ENCODE results near the gene PMPCA.
"Not testable (repeated sequence)": the region's sequence is repeated elsewhere in the genome, so short reads cannot be mapped to it uniquely, and the experiment has no call there.

The PMPCA gene

DNA sequence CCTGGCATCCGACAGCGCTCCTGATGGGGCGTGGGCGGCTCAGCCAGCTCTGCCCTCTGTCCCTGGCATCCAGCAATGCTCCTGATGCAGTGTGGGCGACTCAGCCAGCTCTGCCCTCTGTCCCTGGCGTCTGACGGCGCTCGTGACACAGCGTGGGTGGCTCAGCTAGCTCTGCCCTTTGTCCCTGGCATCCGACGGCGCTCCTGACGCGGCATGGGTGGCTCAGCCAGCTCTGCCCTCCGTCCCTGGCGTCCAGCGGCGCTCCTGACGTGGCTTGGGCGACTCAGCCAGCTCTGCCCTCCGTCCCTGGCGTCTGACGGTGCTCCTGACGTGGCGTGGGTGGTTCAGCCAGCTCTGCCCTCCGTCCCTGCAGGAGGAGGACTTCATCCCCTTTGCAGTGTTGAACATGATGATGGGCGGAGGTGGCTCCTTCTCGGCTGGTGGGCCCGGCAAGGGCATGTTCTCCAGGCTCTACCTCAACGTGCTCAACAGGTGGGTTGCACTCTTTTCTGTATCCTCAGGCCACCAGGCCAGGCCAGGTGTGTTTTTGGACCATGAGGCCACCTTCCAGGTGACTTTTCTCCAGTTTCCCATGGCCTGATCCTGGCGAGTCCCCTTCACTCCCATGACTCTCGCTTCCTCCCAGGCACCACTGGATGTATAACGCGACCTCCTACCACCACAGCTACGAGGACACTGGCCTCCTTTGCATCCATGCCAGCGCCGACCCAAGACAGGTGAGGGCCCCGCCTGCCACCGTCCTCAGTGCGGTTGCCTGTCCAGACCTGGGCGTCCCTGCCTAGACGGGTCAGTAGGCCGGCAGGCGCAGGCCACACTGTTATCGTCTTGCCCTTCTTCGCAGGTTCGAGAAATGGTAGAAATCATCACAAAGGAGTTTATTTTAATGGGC lies 8.0 kb downstream of the PMPCA start:
- DNase-seq, result no peak

DNA sequence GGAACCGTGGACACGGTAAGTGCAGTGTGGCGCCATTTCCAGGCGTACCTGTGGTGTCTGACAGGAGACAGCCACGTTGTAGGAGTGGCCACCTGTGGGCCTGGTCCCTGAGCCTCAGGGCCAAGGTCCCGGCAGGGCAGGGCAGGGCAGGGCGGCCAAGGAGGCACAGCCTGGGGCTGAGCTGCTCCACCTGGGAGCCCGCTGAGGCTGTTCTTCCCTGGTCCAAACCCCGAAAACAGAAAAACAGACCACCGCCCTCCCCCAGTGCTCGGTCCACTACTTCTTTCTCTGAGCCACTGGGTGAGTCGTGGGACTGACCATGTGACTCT lies 8.6 kb downstream of the PMPCA start:
- DNase-seq, result no peak

DNA sequence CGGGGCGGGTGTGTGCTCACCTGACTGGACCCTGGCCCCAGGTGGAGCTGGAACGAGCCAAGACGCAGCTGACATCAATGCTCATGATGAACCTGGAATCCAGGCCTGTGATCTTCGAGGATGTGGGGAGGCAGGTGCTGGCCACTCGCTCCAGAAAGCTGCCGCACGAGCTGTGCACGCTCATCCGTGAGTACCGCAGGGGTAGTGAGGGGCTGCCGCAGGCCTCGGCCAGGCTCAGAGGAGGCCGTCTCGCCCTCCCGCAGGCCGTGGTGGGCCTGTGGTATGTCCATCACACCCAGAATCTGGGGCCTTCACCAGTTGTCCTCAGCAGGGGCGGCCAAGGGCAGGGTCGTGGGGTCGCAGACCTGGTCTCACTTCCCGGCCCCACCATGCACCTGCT lies 11.3 kb downstream of the PMPCA start:
- DNase-seq, result no peak

DNA sequence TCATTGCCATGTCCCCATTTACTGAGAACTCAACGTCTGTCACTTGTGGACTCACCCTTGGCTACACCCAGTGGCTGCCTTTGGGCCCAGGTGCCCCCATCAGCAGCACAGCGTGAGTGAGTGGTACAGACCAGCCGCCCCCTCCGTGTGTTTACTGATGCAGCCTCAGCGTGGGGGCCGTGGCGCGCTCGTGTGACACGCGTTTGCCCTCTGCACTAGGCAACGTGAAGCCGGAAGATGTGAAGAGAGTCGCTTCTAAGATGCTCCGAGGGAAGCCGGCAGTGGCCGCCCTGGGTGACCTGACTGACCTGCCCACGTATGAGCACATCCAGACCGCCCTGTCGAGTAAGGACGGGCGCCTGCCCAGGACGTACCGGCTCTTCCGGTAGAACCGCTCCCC lies 12.4 kb downstream of the PMPCA start:
- DNase-seq, result no peak

DNA sequence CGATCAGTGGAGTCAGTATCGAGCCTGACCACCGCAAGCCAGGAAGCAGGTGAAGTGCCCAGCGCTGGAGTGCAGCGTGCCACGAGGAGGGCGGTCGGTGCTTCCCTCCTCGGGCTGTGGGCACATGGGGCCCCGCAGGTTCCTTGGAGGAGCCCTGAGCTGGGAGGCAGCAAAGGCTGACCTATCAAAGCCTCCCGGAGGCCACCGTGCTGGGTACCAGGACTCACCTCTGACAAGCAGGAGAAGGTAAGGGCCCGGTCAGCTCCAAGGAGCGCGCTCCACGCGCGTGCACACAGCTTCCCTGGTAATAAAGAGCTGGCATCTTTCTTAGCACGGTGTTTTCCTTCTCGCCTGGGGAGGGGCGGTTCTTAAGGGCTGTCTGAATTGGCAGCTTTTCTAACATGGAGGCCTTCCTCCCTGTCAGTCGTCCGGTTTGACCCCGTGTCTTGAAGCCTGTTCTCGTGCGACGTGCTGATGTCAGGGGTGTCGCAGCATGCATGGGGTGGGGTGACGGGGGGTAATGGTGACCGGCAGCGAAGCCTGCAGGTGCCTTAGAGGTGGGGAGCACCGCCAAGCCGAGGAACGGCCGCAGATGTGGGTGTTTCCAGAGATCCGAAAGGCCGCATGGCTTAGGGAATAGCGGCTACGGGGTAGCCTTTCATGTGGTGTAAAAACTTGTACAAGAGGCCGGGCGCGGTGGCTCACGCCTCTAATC lies 13.1 kb downstream of the PMPCA start:
- DNase-seq, result no peak

DNA sequence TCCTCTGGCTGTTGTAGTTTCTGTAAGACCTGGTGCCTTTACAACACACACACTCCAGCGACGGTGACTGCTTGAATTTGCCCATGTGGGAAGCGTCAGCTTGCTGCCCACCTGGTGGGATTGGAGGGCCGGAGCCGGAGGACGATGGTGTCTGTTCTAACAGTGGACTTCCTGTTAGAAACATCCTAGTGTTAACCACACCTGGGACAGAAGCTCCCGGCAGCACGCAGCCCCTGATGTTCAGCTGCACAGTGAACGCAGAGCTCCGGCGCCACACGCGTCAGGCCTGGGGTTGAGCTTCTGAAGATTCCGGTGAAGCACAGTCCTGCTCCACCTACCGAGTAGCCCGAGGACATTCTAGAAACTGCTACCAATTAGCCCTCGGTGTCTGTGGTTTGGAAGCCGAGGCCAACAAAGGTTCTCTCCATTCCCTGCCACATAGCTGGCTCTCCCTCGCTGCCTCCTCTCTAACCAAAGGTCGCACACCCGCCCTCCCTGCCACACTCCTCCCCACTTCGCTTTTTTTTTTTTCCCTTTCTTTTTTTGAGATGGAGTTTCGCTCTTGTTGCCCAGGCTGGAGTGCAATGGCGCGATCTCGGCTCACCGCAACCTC lies 14.4 kb downstream of the PMPCA start:
- no peak for DNase-seq

DNA sequence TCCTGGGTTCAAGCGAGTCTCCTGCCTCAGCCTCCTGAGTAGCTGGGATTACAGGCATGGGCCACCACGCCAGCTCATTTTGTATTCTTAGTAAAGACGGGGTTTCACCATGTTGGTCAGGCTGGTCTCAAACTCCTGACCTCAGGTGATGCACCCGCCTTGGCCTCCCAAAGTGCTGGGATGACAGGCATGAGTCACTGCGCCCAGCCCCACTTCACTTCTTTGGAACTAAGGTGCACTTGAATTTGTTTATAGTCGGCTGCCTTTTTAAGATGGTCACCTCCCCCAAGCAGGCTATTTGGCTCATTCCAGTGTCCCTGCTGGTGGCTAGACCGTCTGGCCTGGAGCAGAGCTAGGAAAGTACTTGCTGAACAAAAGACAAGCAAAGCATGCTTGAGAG lies 14.9 kb downstream of the PMPCA start:
- DNase-seq, result not testable (repeated sequence)

DNA sequence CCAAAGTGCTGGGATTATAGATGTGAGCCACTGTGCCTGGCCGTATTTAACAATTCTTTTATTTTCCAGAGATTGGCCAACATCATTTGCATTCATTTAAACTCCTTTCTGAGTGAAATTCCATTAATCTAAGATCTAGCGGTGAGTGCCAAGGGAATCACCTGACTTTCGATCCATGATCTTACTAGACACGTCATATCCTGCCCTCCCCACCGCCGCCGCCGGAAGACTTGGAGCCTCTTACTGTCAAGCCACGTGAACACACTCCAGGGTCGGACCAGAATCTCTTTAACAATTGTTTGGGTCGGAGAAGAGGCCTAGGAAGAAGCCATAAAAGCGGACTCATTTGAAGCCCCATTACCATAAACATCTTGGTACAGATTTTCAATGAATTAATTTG lies 16.3 kb downstream of the PMPCA start:
- no peak for DNase-seq

DNA sequence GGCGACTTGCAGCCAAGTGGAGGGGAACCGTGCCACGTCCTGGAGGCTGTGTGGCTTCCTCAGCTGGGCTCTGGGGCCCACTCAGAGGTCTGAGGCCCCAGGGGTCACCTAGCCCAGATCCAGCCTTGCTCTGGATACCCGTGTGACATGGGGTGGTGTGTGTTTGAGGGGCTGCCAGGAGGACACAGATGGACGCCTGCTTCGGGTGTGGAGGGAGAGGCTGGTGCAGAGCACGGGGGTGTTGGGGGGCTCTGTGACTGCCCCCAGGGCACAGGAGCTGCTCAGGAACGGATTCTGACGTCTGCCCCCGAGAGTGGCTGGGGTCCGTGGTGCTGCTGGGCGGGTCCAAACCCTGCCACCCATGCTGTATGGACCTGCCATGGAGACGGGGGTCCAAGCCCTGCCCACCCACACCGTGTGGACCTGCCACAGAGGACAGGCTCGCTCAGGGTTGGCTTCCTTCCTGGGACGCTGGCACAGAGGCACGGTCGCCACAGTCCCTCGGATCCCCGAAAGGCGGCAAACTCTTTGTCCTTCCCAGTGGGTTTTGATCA lies 18.7 kb downstream of the PMPCA start:
- DNase-seq, result no peak

DNA sequence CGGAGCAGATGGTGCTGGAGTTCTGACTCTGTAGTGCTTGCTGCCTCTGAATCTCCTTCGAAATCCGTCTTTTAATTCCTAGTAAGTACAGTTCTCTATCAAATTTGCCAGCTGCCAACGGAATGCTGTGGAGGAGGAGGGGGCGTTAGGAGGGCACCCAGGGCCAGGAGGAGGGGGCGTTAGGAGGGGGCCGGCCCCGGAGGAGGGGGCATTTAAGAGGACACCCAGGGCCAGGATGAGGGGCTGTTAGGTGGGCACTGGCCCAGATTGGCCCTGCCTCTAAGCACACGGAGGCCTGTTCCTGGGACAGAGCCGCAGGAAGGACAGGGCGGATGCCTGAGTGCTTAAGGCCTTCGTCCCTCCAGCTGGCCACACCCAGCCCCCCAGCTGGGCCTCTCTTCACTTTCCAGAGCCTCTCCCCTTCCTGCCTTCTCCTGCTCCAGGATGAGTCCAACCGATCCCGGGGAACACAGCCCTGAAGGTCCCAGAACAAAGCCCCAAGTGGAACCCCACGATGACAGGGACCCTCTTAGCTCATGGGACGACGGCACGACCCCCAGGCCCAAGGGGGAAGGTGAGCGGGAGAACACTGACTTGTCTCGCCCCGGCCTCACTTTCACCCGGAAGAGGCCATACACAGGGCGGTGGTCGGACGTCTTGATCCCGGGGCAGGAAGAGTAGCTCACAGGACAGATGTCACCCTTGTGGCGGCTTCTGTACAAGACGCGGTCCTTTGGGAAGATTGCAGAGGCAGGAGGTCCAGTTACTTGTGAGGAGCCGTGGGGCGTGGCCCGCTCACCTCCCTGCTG lies 19.4 kb downstream of the PMPCA start:
- DNase-seq, result no peak

DNA sequence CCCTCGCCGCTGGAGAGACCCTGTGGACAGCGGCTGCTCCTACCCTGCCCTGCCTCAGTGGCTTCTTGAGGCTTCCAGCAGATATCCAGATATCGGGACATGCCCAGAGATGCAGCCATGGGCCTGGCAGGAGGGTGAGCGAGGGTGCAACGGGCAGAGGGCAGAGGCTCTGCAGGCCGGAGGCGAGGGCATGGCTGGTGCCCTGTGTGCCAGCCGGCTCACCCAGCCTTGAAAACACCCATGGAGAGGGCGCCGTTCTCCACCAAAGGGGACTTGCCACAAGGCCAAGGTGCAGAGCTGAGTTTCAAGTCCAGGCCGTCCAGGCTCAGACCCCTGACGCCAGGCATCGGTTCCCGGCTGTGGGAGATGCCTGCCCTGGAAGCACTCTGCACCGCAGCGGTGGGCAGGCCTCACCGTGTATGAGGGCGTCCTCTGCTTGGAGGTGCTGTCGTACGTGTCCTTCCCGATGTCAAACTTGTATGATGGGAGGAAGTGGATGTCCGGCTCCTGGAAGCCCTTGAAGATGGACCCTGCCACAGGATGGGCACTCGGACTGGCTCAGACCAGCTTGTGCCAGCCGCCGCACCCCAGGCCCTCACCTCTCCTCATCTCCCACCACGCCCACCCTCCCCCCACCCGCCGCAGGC lies 20.3 kb downstream of the PMPCA start:
- DNase-seq, result no peak

DNA sequence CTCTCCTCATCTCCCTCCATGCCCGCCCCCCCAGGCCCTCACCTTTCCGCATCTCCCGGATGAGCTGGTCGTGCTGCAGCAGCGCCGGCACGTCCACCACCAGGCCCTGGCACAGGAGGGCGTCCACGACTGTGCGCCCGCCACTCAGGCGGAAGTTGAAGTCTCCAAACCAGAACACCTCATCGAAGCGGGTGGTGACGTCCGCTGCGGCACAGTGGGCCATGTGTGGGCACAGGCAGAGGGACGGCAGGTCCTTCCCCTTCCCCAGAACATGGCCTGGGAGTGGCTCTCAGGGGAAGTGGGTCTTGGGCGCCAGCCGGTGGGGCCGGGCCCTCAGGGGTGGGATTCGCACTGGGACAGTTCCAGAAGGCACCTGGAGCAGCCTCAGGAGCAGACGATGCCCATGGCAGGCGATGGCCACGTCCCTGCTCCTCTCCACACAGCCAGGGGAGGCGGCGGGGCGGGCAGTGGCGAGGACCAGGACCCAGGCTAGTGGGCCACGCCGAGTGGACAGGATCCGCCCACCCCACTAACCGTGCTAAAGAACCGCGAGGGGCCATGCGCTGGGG lies 21.4 kb downstream of the PMPCA start:
- DNase-seq, result no peak

DNA sequence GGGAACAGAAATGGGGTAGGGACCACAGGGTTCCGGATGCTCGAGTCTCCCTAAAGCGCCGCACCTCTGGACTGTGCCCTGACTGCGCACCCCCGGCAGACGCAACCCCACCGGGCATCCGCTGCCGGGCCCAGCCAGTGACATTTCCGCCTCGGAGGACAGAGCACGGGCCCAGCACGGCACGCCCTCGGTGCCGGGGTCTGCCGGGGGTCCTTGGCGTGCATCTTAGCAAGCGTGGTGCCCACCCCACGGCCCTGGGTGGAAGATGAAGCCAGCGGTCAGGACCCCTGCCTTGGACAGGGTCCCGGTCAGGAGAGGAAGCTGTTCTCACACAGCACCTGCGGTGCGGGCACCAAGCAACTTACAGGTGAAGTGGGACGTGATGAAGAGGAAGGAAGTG lies 22.1 kb downstream of the PMPCA start:
- no peak for DNase-seq

DNA sequence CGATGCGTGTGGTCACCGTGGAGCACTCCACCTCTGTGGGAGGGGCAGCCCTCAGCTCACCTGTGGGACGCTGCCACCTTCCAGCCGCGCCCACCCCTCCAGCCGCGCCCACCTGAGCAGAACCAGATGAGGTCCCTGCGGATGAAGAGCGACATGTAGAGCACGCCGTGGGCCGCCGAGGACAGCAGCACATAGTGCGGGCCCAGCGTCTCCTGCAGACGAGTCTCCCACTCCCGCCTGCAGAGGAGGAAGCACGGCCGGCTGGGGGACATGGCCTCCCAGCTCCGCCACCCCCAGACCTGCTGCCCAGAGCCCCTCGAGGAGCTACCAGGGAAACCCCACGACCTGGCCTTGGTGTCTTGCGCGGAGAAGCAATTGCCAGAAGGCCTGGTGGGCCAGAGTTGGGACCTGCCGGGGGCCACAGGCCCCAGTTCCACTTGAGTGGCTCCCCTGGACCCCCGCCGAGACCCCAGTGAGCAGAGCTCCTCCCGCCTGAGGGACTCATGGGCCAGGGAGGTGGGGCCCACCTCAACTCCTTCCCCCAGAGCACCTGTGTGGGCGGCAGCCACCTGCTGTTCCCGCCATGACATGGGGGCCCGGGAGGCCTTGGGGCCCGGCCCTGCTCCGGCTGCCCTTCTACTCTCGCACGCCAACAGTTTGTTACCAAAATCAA lies 22.7 kb downstream of the PMPCA start:
- no peak for DNase-seq

DNA sequence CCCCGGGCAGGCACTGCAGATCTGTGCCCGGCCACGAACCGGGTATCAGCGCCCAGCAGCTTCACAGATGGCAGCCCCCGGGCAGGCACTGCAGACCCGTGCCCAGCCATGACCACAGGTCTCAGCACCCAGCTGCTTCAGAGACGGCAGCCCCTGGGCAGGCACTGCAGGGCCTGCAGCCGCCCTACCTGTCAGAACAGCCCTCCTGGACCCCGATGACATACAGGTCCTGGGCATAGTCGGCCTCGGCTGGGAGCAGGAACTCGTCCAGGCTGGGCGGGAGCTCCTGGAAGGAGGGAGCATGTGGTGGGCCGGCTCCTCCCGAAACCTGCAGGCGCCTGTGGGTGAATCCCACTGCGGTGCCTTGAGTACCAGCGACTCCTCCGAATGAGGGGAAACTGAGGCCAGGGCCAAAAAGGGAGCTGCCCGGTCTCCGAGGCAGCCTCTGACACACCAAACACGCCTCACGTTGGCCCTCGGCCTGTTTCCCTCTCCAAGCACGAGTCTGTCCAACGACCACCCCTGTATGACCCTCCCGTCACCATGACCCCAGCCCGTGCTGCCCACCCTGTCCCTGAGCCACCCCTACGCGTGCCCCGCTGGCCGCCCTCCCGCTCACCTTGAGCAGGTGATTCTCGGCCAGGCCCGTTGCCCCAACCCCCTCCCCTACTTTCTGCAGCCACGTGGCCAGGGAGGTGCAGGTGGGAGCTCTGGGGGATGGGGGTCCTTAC lies 23.6 kb downstream of the PMPCA start:
- no peak for DNase-seq

DNA sequence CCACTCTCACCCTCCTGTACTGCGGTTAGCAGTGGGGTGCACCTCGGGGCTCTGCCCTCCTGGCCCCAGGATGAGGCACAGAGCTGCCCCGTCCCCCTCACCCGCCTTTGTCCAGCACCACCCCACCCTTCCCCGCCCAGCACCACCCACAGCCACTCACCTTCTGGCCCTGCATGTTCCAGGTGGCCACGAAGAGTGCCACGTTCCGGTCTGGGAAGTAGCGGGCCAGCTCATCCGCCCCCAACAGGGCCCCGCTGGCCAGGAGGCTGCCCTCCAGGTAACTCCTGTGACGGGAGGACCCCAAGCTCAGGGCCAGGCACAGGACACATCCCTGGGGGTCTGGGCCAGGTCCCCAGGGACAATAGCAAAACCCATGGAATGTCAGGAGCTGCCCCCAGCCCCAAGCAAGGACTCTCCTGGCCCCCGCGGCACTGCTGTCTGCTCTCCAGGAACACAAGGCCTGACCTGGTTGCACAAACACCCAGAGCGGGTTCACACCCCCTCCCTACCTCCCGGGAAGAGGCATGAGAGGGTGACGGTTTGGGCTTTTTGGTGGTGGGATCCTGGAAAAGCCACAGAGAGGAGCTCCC lies 24.2 kb downstream of the PMPCA start:
- DNase-seq, result no peak

DNA sequence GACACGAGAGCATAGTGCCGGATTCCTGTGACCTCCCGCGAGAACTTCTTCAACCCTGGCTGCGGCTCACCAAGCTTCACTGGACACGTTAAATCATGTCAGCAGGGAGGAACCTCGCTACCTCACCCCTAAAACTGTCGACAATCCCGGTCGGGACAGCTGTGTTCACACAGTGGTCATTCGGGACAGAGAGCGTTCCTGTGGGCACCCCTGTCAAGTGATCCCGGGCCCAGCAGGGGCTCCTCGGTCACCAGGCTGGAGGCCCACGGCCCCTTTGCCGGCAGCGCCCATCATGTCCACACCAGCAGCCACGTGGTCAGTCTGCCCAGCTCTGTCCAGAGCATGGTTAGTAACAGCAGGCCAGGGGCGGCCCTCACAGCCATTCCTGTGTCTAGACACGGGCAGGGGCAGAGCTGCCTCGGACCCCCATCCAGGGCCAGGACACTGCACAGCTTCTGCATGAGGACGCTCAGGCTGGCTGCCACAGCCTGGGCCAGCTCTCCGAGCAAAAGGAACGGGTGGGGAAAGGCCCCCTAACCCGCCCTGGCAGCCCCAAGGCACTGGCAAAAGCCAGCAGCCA lies 25.7 kb downstream of the PMPCA start:
- DNase-seq, result no peak

DNA sequence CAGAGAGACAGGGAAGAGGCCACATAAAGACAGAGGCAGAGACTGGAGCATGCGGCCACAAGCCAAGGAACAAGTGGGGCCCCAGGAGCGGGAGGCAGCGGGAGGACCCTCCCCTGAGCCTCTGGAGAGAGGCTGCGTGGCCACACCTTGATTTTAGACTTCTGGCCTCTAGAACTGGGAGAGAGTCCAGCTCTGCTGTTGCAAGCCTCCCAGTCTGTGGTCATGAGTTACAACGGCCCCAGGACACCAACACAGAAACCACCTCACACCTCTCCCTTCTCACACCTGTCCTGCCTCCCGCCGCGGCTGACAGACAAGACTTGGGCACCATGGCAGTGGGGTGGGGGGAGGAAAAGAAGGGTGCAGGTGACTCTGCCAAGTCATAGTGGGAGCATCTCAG lies 27.0 kb downstream of the PMPCA start:
- no peak for DNase-seq

DNA sequence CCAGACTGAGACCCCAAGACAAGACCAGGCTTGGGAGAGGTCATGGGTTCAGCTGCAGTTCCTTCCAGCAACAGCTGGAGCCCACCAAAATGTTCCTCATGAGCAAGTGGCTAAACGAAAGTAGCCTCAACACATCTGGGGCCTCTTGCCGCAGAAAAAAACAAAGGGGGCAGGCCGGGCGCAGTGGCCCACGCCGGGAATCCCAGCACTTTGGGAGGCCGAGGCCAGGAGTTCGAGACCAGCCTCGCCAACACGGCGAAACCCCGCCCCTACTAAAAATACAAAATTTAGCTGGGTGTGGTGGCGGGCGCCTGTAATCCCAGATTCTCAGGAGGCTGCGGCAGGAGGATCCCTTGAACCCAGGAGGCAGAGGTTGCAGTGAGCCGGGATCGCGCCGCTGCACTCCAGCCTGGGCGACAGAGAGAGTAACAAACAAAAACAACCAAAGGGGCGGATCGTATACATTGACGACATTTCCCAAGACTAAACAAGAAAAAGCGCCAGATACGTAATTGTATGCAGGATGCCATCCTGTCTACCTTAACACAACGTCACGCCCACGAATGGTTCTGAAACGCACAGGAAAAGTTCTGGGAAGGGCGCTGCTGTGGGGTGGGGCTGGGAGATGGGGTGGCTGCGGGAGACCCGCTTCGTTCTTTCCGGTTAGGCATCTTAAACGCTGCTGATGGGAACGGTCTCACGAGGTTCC lies 27.5 kb downstream of the PMPCA start:
- DNase-seq, result no peak

Measured in stimulated activated CD4-positive, alpha-beta T cell treated with anti-CD3 and anti-CD28 coated beads, Interleukin-4, amount 100 ng/mL, for 24 hours (primary cell).